HG03196 (cell line): ENCODE data around the gene DDX31.
"Not testable (repeated sequence)": the region's sequence is repeated elsewhere in the genome, so short reads cannot be mapped to it uniquely, and the experiment has no call there.

Experiments
- ATAC-seq: cut with Tn5 transposase; IDR thresholded peaks from one replicate; pipeline ENCODE4 v1.9.1; 2021; ENCODE audit not compliant: unreplicated experiment

Gene DDX31

GRCh38 chr9:132582786-132583583 is 86.8 kb downstream of the DDX31 start:
- no peak for ATAC-seq

DNA sequence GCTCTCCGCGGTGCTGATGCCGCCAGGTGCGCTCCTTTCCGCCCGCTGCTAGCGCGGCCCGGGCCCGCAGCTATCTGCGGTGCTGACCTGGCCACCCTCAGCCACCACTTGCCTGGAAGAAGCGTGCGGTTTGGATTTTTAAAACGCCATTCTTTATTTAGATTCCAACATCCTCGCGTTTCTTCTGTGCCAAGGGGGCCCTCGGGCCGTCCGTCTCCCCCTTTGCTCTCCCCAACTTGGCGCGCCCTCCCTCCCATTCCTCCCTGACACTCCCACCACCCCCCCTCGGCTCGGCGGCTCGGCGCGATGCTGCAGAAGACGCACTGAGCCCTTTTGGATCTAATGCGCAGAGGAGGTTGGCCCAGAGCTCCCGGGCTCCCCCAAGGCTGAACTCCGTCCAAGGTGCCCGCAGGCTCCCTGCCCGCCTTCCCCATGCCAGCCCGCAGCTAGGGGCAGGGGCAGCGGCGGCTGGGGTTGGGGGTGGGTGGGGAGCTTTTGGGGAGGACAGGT is 87.5 kb downstream of the DDX31 start, which contains the start of gene BARHL1:
TSS of gene BARHL1 (plus strand) at position 331 of the 510 bp plus-strand sequence. CDS start 192 bp downstream, outside the sequence.
- no peak for ATAC-seq

- ATAC-seq = no peak
Measured at GRCh38 chr9:132579427-132579798, 90.4 kb downstream of the DDX31 start.

GRCh38 chr9:132578367-132578932 is 91.3 kb downstream of the DDX31 start:
- ATAC-seq = no peak

DNA sequence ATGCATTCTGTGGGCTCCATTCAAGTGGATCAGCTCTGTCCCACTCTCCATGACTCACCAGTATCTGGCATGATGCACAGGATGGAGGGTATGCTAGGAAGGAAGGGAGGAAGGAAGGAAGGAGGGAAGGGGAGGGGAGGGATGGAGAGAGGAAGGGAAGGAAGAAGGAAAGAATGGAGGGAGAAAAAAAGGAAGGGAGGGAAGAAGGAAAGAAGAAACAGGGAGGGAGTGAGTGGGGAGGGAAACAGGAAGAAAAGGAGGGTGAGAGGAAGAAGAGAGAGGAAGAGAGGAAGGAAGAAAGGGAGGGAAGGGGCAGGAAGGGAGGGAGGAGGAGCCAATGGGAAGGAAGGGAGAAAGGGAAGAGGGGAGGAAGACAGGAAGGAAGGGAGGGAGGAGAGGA is 92.7 kb downstream of the DDX31 start:
- no peak for ATAC-seq

DNA sequence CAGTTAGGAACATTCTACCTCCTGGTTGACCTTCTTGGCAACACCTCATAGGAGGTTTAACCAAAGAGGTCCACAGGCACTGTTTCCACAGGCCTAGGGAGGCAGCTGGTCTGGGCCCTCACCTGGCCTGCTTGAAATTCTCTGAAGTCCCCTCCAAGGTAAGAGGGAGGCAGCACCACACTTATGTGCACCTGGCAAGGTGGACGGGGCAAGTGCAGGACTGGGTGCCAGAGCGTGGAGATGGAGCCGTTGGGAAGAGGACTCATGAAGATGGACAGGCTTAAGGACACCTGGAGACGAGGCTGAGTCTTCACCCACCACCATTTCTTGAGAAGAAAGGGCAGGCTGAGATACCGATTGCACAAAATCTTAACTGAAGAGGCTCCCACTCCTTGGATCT is 94.0 kb downstream of the DDX31 start:
- ATAC-seq = no peak

DNA sequence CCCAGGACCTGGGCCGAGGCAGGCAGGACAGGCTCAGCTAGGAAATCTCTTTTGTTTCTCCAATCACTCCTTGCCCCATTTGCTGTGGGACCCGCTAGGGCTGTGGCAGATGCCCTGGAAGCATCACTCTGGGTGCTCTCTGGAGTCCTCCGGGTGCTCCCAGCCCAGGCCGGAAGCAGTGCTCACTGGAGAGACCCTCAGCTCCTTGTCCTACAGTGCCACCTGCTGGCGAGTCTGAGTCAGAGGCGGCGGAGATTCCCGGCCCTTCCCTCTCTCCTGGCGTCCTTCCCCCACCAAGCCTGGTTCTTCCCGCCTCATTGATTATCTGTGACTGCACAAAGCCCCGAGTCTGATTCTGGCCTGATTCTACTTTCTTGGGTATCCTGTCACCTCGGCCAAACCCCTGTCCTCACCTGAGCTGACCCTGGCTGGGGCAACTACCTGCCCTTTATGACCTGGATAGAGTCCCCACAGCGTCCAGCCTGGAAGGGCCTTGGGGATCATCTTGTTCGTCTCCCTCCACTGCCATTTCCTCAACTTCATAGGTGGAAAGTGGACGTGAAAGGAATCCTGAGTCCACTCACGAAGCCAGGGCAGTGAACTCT is 94.7 kb downstream of the DDX31 start:
- no peak for ATAC-seq

GRCh38 chr9:132572921-132573320 is 96.9 kb downstream of the DDX31 start:
- ATAC-seq = no peak

DNA sequence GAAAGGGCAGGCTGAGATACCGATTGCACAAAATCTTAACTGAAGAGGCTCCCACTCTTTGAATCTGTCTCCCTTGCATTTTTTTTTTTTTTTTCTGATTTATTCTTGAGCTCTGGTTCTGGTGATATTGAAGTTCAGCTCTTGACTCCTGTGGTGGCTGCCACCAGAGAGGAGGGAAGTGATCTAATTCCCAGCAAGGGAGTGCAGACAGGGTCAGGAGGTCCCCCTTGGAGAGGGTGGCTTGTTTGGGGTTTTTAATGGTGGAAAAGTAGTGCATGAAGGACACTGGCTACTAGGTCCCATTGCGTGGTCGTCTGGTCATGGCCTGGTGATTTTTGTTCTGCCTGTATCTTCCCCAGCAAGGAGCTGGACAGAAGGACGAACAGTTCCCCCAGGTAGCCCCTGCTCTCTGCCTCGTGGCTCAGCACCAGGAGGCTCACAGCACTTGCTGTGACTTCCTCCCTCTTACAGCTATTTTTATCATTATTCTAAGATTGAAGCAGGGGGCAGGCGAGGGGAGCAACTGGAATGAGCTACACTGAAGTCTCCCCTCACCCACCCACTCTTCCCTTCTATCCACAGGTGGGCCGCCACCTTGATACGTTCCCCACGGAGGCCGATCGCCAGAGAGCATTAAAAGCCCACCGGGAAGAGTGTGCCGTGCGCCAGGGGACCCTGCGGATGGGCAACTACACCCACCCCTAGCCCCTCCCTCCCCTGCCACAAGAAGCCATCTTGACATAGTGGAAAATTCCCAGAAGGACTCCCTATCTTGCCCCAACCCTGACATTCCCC is 97.8 kb downstream of the DDX31 start:
- no peak for ATAC-seq

DNA sequence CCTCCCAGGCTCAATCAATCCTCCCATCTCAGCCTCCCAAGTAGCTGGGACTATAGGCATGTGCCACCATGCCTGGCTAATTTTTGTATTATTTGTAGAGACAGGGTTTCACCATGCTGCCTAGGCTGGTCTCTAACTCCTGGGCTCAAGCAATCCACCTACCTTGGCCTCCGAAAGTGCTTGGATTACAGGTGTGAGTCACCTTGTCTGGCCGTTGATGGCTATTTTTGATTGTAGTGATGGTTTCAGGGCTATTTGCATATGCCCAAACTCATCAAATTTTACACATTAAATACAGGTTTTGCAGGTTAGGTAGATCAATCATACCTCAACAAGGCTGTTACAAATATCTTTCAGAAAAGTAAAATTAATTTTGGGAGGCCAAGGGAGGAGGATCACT is 101.0 kb downstream of the DDX31 start:
- ATAC-seq = not testable (repeated sequence)

DNA sequence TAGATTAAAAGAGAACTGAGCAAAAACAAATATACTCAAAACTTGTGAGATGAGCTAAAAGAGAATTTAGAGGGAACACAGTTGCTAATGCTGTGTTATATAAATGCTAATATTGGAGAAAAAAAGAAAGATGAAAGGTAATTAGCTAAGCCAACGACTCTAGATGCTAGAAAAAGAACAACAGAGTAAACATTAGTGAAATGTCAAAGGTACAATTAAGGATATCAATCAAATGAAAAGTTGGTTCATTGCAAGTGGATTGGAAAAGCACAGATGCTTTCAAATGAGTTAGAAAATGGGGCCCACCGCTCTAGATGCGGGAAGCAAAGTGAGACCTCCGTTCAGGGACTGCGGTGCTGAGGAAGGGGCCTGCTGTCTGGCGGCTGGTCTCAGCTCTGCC is 105.3 kb downstream of the DDX31 start:
- no peak for ATAC-seq

DNA sequence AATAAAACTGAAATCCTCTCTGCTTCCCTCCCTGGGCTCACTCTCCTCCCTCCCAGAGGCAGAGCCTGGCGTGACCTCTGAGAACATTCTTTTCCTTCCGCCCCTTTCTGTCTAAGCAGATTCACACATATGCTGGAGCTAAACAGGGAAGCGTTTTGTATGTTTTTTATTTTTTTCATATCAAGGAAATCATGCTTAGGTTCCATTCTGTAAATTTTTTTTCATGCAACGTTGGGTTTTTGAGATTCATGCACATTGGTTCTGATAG is 107.5 kb downstream of the DDX31 start:
- ATAC-seq = no peak

DNA sequence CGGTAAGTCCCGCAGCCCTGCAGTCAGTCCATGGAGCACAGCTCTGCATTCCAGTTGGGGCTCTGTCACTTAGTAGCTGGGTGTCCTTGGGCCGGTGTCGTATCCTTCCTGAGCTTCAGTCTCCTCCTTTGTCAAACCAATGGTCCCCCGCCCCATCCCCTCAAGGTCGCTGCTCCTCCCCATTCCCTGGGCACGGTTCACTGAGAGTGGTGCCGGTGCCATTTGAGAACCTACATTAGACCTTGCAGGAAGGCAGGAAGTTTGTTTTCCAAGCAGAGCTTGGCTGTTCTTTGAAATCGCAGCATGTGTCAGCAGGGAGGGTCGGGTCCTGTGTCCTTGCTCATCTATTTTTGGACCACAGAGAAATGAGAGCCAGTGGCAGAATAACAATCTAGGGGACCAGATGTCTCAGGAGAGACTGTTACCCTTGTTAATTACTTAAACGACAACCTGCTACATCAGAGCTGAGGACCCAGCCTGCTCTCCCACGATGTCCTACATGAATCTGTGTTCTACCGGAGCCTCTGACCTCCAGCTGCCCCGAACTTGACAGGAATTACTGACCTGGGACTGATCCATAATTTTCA is 109.1 kb downstream of the DDX31 start:
- ATAC-seq = no peak

DNA sequence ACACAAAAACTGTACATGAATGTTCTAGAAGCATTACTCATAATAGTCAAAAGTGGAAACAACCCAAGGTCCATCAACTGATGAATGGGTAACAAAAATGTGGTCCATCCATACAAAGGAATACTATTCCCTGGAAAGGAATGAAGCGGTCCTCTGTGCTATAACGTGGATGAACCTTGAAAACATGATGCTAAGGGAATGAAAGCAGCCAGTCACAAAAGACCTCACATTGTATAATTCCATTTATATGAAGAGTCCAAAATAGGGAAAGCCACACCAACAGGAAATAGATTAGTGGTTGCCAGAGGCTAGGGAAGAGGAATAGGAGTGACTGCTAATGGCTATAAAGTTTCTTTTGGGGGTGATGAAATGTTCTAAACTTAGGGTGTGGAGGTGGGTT is 110.1 kb downstream of the DDX31 start:
- ATAC-seq = no peak

DNA sequence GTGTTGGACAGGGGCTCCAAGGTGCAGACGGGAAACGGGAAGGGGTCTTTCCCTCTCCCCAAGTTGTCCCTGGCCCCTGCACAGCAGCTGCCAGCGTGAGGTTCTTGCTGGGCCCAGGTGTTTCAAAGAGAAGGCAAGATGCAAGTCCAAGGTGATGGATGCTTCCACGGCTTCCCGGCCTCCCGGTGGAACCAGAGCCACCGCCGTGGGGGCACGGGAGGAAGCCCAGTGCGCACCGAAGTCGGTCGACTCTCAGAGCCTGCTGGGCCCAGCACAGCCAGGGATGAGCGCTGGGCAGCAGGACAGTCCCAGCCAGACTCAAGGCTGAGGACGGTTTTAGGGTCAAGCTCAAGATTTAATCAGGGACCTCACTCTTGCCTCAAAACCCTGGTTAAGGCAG is 112.6 kb downstream of the DDX31 start:
- ATAC-seq = no peak

GRCh38 chr9:132556714-132557113 is 113.1 kb downstream of the DDX31 start:
- no peak for ATAC-seq

- ATAC-seq = no peak
Measured at GRCh38 chr9:132556235-132556634, 113.5 kb downstream of the DDX31 start.

GRCh38 chr9:132555528-132555927 is 114.3 kb downstream of the DDX31 start:
- no peak for ATAC-seq

GRCh38 chr9:132554755-132555154 is 115.0 kb downstream of the DDX31 start:
- no peak for ATAC-seq

- ATAC-seq = no peak
Measured at GRCh38 chr9:132552041-132552440, 117.7 kb downstream of the DDX31 start.

DNA sequence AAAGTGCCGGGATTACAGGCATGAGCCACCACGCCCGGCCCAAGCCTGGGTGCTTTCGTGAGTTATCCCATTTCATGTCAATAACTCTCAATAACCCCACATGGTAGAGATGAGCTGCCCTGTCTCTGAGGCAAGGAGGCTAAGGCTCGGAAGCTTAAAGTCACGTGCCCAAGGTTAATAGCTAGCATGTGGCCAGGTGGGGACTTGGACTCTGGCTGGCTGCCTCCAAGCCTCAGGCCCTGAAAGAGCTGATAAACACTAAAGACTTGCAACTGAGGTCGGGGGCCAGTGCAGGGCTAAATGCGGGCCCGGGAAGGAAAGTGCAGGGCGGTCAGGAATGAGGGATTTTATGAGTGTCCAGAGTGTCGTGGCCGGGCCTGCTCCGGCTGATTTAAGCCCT is 118.2 kb downstream of the DDX31 start:
- no peak for ATAC-seq
